H9 (cell line): ENCODE results near the gene TMEM248. TPM values are rescaled to one million over a fixed set of nuclear protein-coding genes. Genes with fewer than 3 reads are reported as not detected.
A peak's percentile ranks its signal among the peaks of the same experiment; 100 is the strongest.
"Not testable (repeated sequence)": the region's sequence is repeated elsewhere in the genome, so short reads cannot be mapped to it uniquely, and the experiment has no call there.

Experiments used
- DNase-seq: peaks from one replicate; pipeline ENCODE4 v3.0.0-alpha.2; 2017
- H2AFZ ChIP-seq: one replicate; pipeline ENCODE4 v1.6.1; 2013; ENCODE audit warnings: mild to moderate bottlenecking, low read length, control low read depth, moderate library complexity
- H2AK5ac ChIP-seq: 2 replicates; pipeline ENCODE4 v1.6.1; 2013; ENCODE audit warnings: low read length, control low read depth, mixed read lengths; ENCODE audit not compliant: insufficient read length
- H2BK120ac ChIP-seq: one replicate; pipeline ENCODE4 v1.6.1; 2013; ENCODE audit warnings: low read depth, mild to moderate bottlenecking, low read length, control low read depth, inconsistent platforms; ENCODE audit not compliant: poor library complexity, severe bottlenecking
- H2BK12ac ChIP-seq: 2 replicates; pipeline ENCODE4 v1.6.1; 2013; ENCODE audit warnings: low read length, control low read depth, mixed read lengths, low read depth; ENCODE audit not compliant: insufficient read length
- H2BK15ac ChIP-seq: 2 replicates; pipeline ENCODE4 v1.6.1; 2013; ENCODE audit warnings: low read depth, low read length, control low read depth
- H2BK20ac ChIP-seq: one replicate; pipeline ENCODE4 v1.6.1; 2013; ENCODE audit warnings: low read depth, mild to moderate bottlenecking, low read length, control low read depth, inconsistent platforms; ENCODE audit not compliant: poor library complexity, severe bottlenecking
- H2BK5ac ChIP-seq: 2 replicates; pipeline ENCODE4 v1.6.1; 2013; ENCODE audit warnings: low read length, control low read depth, mixed read lengths; ENCODE audit not compliant: insufficient read length
- H3K14ac ChIP-seq: 2 replicates; pipeline ENCODE4 v1.6.1; 2013; ENCODE audit warnings: low read length, control low read depth; ENCODE audit not compliant: insufficient read depth
- H3K18ac ChIP-seq: 2 replicates; pipeline ENCODE4 v1.6.1; 2013; ENCODE audit warnings: low read depth, mild to moderate bottlenecking, mixed read lengths, low read length, control low read depth; ENCODE audit not compliant: insufficient read length
- H3K23ac ChIP-seq: 2 replicates; pipeline ENCODE4 v1.6.1; 2013; ENCODE audit warnings: low read length, control low read depth, mixed read lengths, low read depth; ENCODE audit not compliant: insufficient read length
- H3K23me2 ChIP-seq: 2 replicates; pipeline ENCODE4 v1.6.1; 2013; ENCODE audit warnings: low read depth, mild to moderate bottlenecking, mixed read lengths, low read length, control low read depth; ENCODE audit not compliant: insufficient read length, poor library complexity, severe bottlenecking
- H3K27ac ChIP-seq: 2 replicates; pipeline ENCODE4 v1.5.1; 2013; ENCODE audit warnings: low read length, control low read depth, mixed read lengths, low read depth; ENCODE audit not compliant: insufficient read length
- H3K27me3 ChIP-seq: 2 replicates; pipeline ENCODE4 v1.6.1; 2013; ENCODE audit warnings: low read length, control low read depth, inconsistent platforms; ENCODE audit not compliant: insufficient read depth
- H3K4ac ChIP-seq: 2 replicates; pipeline ENCODE4 v1.6.1; 2013; ENCODE audit warnings: low read depth, mild to moderate bottlenecking, control low read depth, inconsistent platforms, low read length, moderate library complexity
- H3K4me1 ChIP-seq: 2 replicates; pipeline ENCODE4 v1.6.1; 2013; ENCODE audit warnings: low read length, control low read depth, inconsistent platforms; ENCODE audit not compliant: insufficient read depth
- H3K4me2 ChIP-seq: 2 replicates; pipeline ENCODE4 v1.6.1; 2013; ENCODE audit warnings: low read length, control low read depth, mixed read lengths; ENCODE audit not compliant: insufficient read length, insufficient read depth
- H3K56ac ChIP-seq: 2 replicates; pipeline ENCODE4 v1.6.1; 2013; ENCODE audit warnings: low read depth, mild to moderate bottlenecking, mixed read lengths, low read length, control low read depth; ENCODE audit not compliant: insufficient read length
- H3K79me1 ChIP-seq: 2 replicates; pipeline ENCODE4 v1.6.1; 2013; ENCODE audit warnings: low read depth, mild to moderate bottlenecking, moderate library complexity, low read length, control low read depth, inconsistent platforms; ENCODE audit not compliant: insufficient read depth, poor library complexity, severe bottlenecking
- H3K79me2 ChIP-seq: 2 replicates; pipeline ENCODE4 v1.6.1; 2013; ENCODE audit warnings: low read length, control low read depth, inconsistent platforms; ENCODE audit not compliant: insufficient read depth
- H3K9ac ChIP-seq: 2 replicates; pipeline ENCODE4 v1.6.1; 2013; ENCODE audit warnings: low read length, control low read depth, mixed read lengths; ENCODE audit not compliant: insufficient read length; ENCODE audit errors: extremely low read depth
- H3K9me3 ChIP-seq: one replicate; pipeline ENCODE4 v1.6.1; 2013; ENCODE audit warnings: low read depth, low read length, inconsistent platforms; ENCODE audit not compliant: control insufficient read depth
- H3T11ph ChIP-seq: one replicate; pipeline ENCODE4 v1.6.1; 2013; ENCODE audit warnings: mild to moderate bottlenecking, low read length, control low read depth, inconsistent platforms
- H4K20me1 ChIP-seq: one replicate; pipeline ENCODE4 v1.6.1; 2013; ENCODE audit not compliant: control insufficient read depth, insufficient read length, insufficient read depth
- H4K5ac ChIP-seq: 2 replicates; pipeline ENCODE4 v1.6.1; 2013; ENCODE audit warnings: low read depth, mild to moderate bottlenecking, mixed read lengths, low read length, control low read depth; ENCODE audit not compliant: insufficient read length
- H4K8ac ChIP-seq: replicated peaks from 2 replicates; pipeline ENCODE4 v1.6.1; 2013; ENCODE audit warnings: low read length, control low read depth, mixed read lengths, low read depth; ENCODE audit not compliant: insufficient read length
- H4K91ac ChIP-seq: 2 replicates; pipeline ENCODE4 v1.6.1; 2013; ENCODE audit warnings: low read depth, mild to moderate bottlenecking, moderate library complexity, mixed read lengths, low read length, control low read depth; ENCODE audit not compliant: insufficient read length
- H3K27ac Mint-ChIP-seq, 3 experiments: 2 replicates in 2 of 3; 3 replicates in 1 of 3; pipeline ENCODE4 v1.8.0; 2020 to 2021; ENCODE audit warnings: mixed read lengths in 3 of 3, mild to moderate bottlenecking in 1 of 3, moderate library complexity in 1 of 3
- H3K27me3 Mint-ChIP-seq: 2 replicates; pipeline ENCODE4 v1.8.0; 2021; ENCODE audit warnings: low read depth, mild to moderate bottlenecking, moderate library complexity, mixed read lengths
- H3K36me3 Mint-ChIP-seq, 3 experiments: 2 replicates in 2 of 3; 3 replicates in 1 of 3; pipeline ENCODE4 v1.8.0; 2020 to 2021; ENCODE audit warnings: low read depth in 3 of 3, mixed read lengths in 3 of 3; ENCODE audit not compliant: insufficient read depth in 1 of 3
- H3K4me1 Mint-ChIP-seq, 2 experiments: 2 replicates each; pipeline ENCODE4 v1.8.0; 2020; ENCODE audit warnings: mixed read lengths in 2 of 2
- H3K4me3 Mint-ChIP-seq, 2 experiments: 2 replicates in 1 of 2; 3 replicates in 1 of 2; pipeline ENCODE4 v1.8.0; 2020 to 2021; ENCODE audit warnings: mild to moderate bottlenecking in 2 of 2, mixed read lengths in 2 of 2, moderate library complexity in 1 of 2
- H3K9me3 Mint-ChIP-seq, 2 experiments: 2 replicates in 1 of 2; 3 replicates in 1 of 2; pipeline ENCODE4 v1.8.0; 2020; ENCODE audit warnings: mild to moderate bottlenecking in 2 of 2, mixed read lengths in 2 of 2, moderate library complexity in 1 of 2
- CTCF ChIP-seq: fragments of 200-600 bp; sonication (generic); conservative IDR thresholded peaks from 3 replicates; pipeline ENCODE4 v1.8.0; 2021; ENCODE audit warnings: antibody characterized with exemption, mild to moderate bottlenecking
- WGBS: extraction: QIAGEN DNeasy Blood & Tissue Kit; methylation state at CpG from one replicate; pipeline ENCODE4 v1.1.7; 2013; ENCODE audit warnings: missing lambda C conversion rate, low lambda C conversion rate, mixed read lengths; ENCODE audit not compliant: insufficient read length; ENCODE audit errors: extremely low coverage; 5-methylcytosine and 5-hydroxymethylcytosine counted together
- total RNA-seq: library from RNA; stranded (reverse); gene quantifications from 2 replicates; pipeline ENCODE4 v1.2.1, GENCODE V29; 2021

The TMEM248 gene
- total RNA-seq, 1 experiment from 2014 or later, result 74.2 TPM

GRCh38 chr7:67000601-67001258 is 79.7 kb downstream of the TMEM248 start:
- not testable (repeated sequence) for H3K9me3 Mint-ChIP-seq, H3K4me1 Mint-ChIP-seq, H3K27ac Mint-ChIP-seq, H3K9ac ChIP-seq, H3K79me2 ChIP-seq, H3K14ac ChIP-seq, H3T11ph ChIP-seq, H3K4me2 ChIP-seq, H3K56ac ChIP-seq, H2AK5ac ChIP-seq, H3K23me2 ChIP-seq, H3K18ac ChIP-seq, H2BK12ac ChIP-seq, H4K20me1 ChIP-seq, H4K5ac ChIP-seq, H3K79me1 ChIP-seq, H2AFZ ChIP-seq, H3K4me3 Mint-ChIP-seq, H4K8ac ChIP-seq, DNase-seq, H2BK15ac ChIP-seq, H2BK20ac ChIP-seq, H3K27me3 ChIP-seq, H3K9me3 ChIP-seq, H2BK120ac ChIP-seq, H3K27me3 Mint-ChIP-seq, H3K27ac ChIP-seq, H3K4me1 ChIP-seq, H2BK5ac ChIP-seq, H3K4ac ChIP-seq, H4K91ac ChIP-seq, H3K23ac ChIP-seq
- peak; percentile 61 for TF ChIP-seq CTCF
- H3K36me3 Mint-ChIP-seq, result peaks cover 2 to 36% (median 16%) of the 10 kb centered on the region in 3 experiments; a peak in 5 of 7 replicates
- no CpG with 5 or more reads among the region's 5 CpGs for WGBS

DNA sequence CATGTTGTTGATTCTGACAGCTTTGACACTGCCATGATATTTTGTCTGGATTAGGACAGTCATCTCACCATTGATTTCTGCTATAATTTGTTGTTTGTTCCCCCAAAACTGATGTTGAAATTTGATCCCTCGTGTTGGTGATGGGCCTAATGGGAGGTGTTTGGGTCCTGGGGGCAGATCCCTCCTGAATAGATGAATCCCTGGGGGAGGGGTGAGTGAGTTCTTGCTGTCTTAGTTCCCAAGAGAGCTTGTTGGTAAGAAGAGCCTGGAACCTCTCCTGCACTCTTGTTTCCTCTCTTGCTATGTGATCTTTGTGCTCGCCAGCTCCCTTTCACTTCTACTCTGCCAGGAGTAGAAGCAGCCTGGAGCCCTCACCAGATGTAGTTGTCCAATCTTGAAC is 83.1 kb downstream of the TMEM248 start:
- H3K27ac Mint-ChIP-seq, H3K23me2 ChIP-seq, H3T11ph ChIP-seq, H2AK5ac ChIP-seq, H3K27ac ChIP-seq, H3K4me1 Mint-ChIP-seq, H3K4me2 ChIP-seq, H3K27me3 ChIP-seq, DNase-seq, H2BK12ac ChIP-seq, H3K4me1 ChIP-seq, H3K18ac ChIP-seq, H3K9ac ChIP-seq, H2AFZ ChIP-seq, H3K23ac ChIP-seq, H3K79me2 ChIP-seq, H3K14ac ChIP-seq, H3K27me3 Mint-ChIP-seq, H2BK15ac ChIP-seq, H4K8ac ChIP-seq, H3K79me1 ChIP-seq, H4K5ac ChIP-seq, H3K56ac ChIP-seq, H2BK20ac ChIP-seq, H3K9me3 Mint-ChIP-seq, H4K20me1 ChIP-seq, H2BK5ac ChIP-seq, H3K4ac ChIP-seq, H3K9me3 ChIP-seq, H2BK120ac ChIP-seq, H3K4me3 Mint-ChIP-seq, H4K91ac ChIP-seq: not testable (repeated sequence)
- peaks cover 9 to 60% (median 40%) of the 10 kb centered on the region in 3 experiments for H3K36me3 Mint-ChIP-seq
- no CpG with 5 or more reads among the region's 2 CpGs for WGBS
